Measurements from ENCODE around the gene EGFR.

DNA sequence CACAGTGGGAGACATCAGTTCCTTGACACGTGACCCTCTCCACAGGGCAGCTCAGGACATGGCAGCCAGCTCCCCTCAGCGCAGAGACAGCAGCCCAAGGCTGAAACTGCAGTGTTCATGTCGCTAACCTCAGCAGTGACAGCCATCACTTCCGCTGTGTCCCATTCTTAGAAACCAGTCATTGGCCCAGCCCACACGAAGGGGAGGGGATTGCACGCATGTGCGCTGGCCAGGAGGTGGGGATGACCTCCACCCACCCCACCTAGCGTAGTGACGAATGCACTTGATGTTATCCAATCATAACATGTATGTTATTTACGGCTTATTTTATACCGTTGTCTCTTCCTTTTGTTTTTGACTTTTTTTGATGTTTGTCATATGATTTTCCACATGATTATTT is 36.9 kb upstream of the EGFR start:
- TF ChIP-seq CTCF (IDR thresholded peaks at IDR 0.05) (no peak), POLR2A (IDR thresholded peaks at IDR 0.05) (no peak)

Measured in lower leg skin (tissue), 3 donors.